Ishikawa (cell line): ENCODE measurements around the gene SH2D1A.

ENCODE experiments used
- EP300 ChIP-seq: IDR thresholded peaks from 2 replicates; pipeline ENCODE4 v1.6.1; 2012; ENCODE audit warnings: borderline replicate concordance
- FOXM1 ChIP-seq: IDR thresholded peaks from 2 replicates; pipeline ENCODE4 v1.6.1; 2012; ENCODE audit warnings: low read depth, borderline replicate concordance
- RAD21 ChIP-seq: IDR thresholded peaks from 2 replicates; pipeline ENCODE4 v1.6.1; 2012; ENCODE audit warnings: low read depth
- TAF1 ChIP-seq: IDR thresholded peaks from 2 replicates; pipeline ENCODE4 v1.6.1; 2012; ENCODE audit warnings: low read depth, mild to moderate bottlenecking

GRCh38 chrX:124348182-124348581, 1.8 kb downstream of the SH2D1A start:
- TF ChIP-seq EP300: no peak
- no peak for TF ChIP-seq RAD21
- no peak for TF ChIP-seq FOXM1
- TF ChIP-seq TAF1: no peak
